CD14-positive monocyte (primary cell): ENCODE results near the gene TRIM44. TPM values are rescaled to one million over a fixed set of nuclear protein-coding genes. Genes with fewer than 3 reads are reported as not detected.

Source experiments
- DNase-seq, 3 donors: peaks; one replicate each; pipeline ENCODE4 v3.0.0-alpha.2; 2011 to 2022
- H2AFZ ChIP-seq: 2 replicates; pipeline ENCODE4 v1.6.0; 2012; ENCODE audit warnings: mild to moderate bottlenecking, low read depth, low read length, inconsistent platforms; ENCODE audit not compliant: insufficient read depth, poor library complexity, severe bottlenecking
- H3K27ac ChIP-seq, 2 donors: 1 replicate in 1 of 2; 2 replicates in 1 of 2; pipeline ENCODE4 v1.5.1; 2012 to 2013; ENCODE audit warnings: low read length in 2 of 2, control low read depth in 1 of 2, inconsistent platforms in 1 of 2, low read depth in 1 of 2, mild to moderate bottlenecking in 1 of 2
- H3K27me3 ChIP-seq, 2 donors: one replicate each; pipeline versions ENCODE4 v1.6.0 to v1.6.1; 2011 to 2013; ENCODE audit warnings: low read length in 2 of 2; ENCODE audit not compliant: control insufficient read depth in 2 of 2, insufficient read depth in 2 of 2
- H3K36me3 ChIP-seq, 2 donors: replicated peaks in 1 of 2; 1 replicate in 1 of 2; 2 replicates in 1 of 2; pipeline versions ENCODE4 v1.5.1 to v1.6.1; 2012 to 2013; ENCODE audit warnings: low read length in 2 of 2, control low read depth in 1 of 2, inconsistent platforms in 1 of 2, mild to moderate bottlenecking in 1 of 2; ENCODE audit not compliant: insufficient read depth in 2 of 2, control insufficient read depth in 1 of 2
- H3K4me1 ChIP-seq, 2 donors: 1 replicate in 1 of 2; 2 replicates in 1 of 2; pipeline versions ENCODE4 v1.5.1 to v1.6.1; 2012 to 2013; ENCODE audit warnings: low read length in 2 of 2, control low read depth in 1 of 2, inconsistent platforms in 1 of 2, mild to moderate bottlenecking in 1 of 2, moderate library complexity in 1 of 2; ENCODE audit not compliant: insufficient read depth in 2 of 2, control insufficient read depth in 1 of 2
- H3K4me2 ChIP-seq: replicated peaks from 2 replicates; pipeline ENCODE3; 2012; ENCODE audit warnings: low read length, moderate library complexity, mild to moderate bottlenecking; ENCODE audit not compliant: poor library complexity, severe bottlenecking; ENCODE audit errors: extremely low read depth
- H3K4me3 ChIP-seq, 3 experiments: fragments of 200-600 bp in 1 of 3; sonication (generic) in 1 of 3; replicated peaks in 1 of 3; 1 replicate in 2 of 3; 2 replicates in 1 of 3; pipeline ENCODE4 v1.5.1; 2011 to 2013; ENCODE audit warnings: low read length in 3 of 3, mild to moderate bottlenecking in 3 of 3, control low read depth in 2 of 3, low read depth in 2 of 3, inconsistent platforms in 1 of 3, moderate library complexity in 1 of 3
- H3K79me2 ChIP-seq: 2 replicates; pipeline ENCODE4 v1.6.0; 2012; ENCODE audit warnings: mild to moderate bottlenecking, control low read depth, inconsistent platforms, low read length, moderate library complexity; ENCODE audit not compliant: insufficient read depth
- H3K9ac ChIP-seq: 2 replicates; pipeline ENCODE4 v1.6.0; 2017; ENCODE audit warnings: low read length, mild to moderate bottlenecking; ENCODE audit not compliant: insufficient read depth, poor library complexity, severe bottlenecking
- H3K9me3 ChIP-seq, 2 donors: replicated peaks in 1 of 2; 1 replicate in 1 of 2; 2 replicates in 1 of 2; pipeline versions ENCODE4 v1.5.1 to v1.6.1; 2012 to 2013; ENCODE audit warnings: low read length in 2 of 2, control low read depth in 1 of 2; ENCODE audit not compliant: control insufficient read depth in 1 of 2, insufficient read depth in 1 of 2
- H4K20me1 ChIP-seq: 2 replicates; pipeline ENCODE4 v1.6.0; 2012; ENCODE audit warnings: mild to moderate bottlenecking, low read length, control low read depth, moderate library complexity; ENCODE audit not compliant: insufficient read depth
- H3K27ac Mint-ChIP-seq, 7 donors: one replicate each; pipeline ENCODE4 v1.8.0; 2020; ENCODE audit warnings: mild to moderate bottlenecking in 7 of 7, mixed read lengths in 7 of 7, moderate library complexity in 6 of 7, inconsistent platforms in 2 of 7
- H3K27me3 Mint-ChIP-seq, 3 donors: one replicate each; pipeline ENCODE4 v1.8.0; 2021 to 2022; ENCODE audit warnings: low read depth in 3 of 3, mild to moderate bottlenecking in 3 of 3, mixed read lengths in 3 of 3, moderate library complexity in 3 of 3, inconsistent platforms in 1 of 3
- H3K36me3 Mint-ChIP-seq, 2 donors: one replicate each; pipeline ENCODE4 v1.8.0; 2020; ENCODE audit warnings: mixed read lengths in 2 of 2, inconsistent platforms in 1 of 2, mild to moderate bottlenecking in 1 of 2
- H3K4me1 Mint-ChIP-seq: one replicate; pipeline ENCODE4 v1.8.0; 2020; ENCODE audit warnings: mild to moderate bottlenecking, mixed read lengths
- H3K4me3 Mint-ChIP-seq, 2 donors: one replicate each; pipeline ENCODE4 v1.8.0; 2020; ENCODE audit warnings: mild to moderate bottlenecking in 2 of 2, mixed read lengths in 2 of 2, moderate library complexity in 1 of 2
- H3K9me3 Mint-ChIP-seq, 7 donors: one replicate each; pipeline ENCODE4 v1.8.0; 2020 to 2022; ENCODE audit warnings: mixed read lengths in 7 of 7, mild to moderate bottlenecking in 6 of 7, moderate library complexity in 6 of 7, inconsistent platforms in 2 of 7
- WGBS: methylation state at CpG from one replicate; pipeline ENCODE4 v1.1.5; 2013; ENCODE audit warnings: missing lambda C conversion rate; ENCODE audit not compliant: insufficient coverage; 5-methylcytosine and 5-hydroxymethylcytosine counted together
- intact Hi-C, 2 donors: fragments of 100-400 bp; cut with micrococcal nuclease; formaldehyde crosslinking; loops; one replicate each; pipeline versions ENCODE4 v1.15.0 to v1.15.1; 2023
- polyA plus RNA-seq, 3 donors: library from polyadenylated mRNA; depleted of rRNA in 1 of 3; unstranded in 2 of 3; stranded (reverse) in 1 of 3; fragments of 300-500 nt in 2 of 3; fragments of >200 nt in 1 of 3; fragmentation: Illumina TruSeq in 2 of 3; gene quantifications; 1 replicate in 2 of 3; 2 replicates in 1 of 3; pipeline ENCODE4 v1.2.3, GENCODE V29; 2012 to 2021
- TF ChIP-seq, protein P1 (sequence below): fragments of 200-600 bp; IDR thresholded peaks from one replicate; pipeline ENCODE4 v1.8.0; 2022; ENCODE audit warnings: antibody characterized with exemption, mild to moderate bottlenecking

The TRIM44 gene
- polyA plus RNA-seq, 3 donors, result 25.3 to 47.1 (median 45.9) TPM

DNA sequence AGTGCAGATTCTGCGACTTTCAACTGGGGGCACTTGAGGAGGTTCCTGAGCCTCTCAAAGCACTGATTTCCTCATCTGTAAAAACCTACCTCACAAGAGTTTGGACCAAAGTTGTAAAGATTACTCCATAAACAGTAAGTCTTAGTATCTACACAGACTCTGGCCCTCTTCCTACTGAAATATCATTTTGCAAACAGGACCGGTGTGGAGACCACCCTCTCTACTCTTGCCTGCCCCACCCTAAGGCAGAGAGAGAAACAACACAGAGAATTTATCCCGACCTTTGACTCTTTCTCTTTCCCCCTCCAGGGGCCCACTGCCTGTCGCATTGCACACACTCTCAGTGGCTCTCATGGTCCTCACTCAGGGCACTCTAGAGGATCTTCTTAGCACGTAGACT lies 163.4 kb downstream of the TRIM44 start:
- H3K9me3 ChIP-seq, result no peaks in the 10 kb centered on the region
- H3K27me3 ChIP-seq, result no peaks in the 10 kb centered on the region
- no peaks in the 10 kb centered on the region for H3K9me3 Mint-ChIP-seq
- H3K36me3 ChIP-seq, result no peaks in the 10 kb centered on the region
- peaks cover 6 to 9% of the 10 kb centered on the region in 2 donors for H3K4me1 ChIP-seq
- no peak overlapping the region for H3K27ac ChIP-seq
- WGBS, result 87% methylated on average over 5 of the region's 5 CpGs
- peak overlapping the region in 1 of 7 donors; percentile 47 for H3K27ac Mint-ChIP-seq
- no peak for DNase-seq
- no peak overlapping the region for H3K9ac ChIP-seq
- H3K4me3 ChIP-seq, result no peak overlapping the region
- no peaks in the 10 kb centered on the region for H3K79me2 ChIP-seq
- H3K4me1 Mint-ChIP-seq, result peaks cover 10% of the 10 kb centered on the region
- no peaks in the 10 kb centered on the region for H4K20me1 ChIP-seq
- no peak overlapping the region for H3K4me2 ChIP-seq
- H3K4me3 Mint-ChIP-seq, result no peak overlapping the region
- H3K27me3 Mint-ChIP-seq, result peaks cover 0 to 6% (median 0%) of the 10 kb centered on the region in 3 donors
- H3K36me3 Mint-ChIP-seq, result no peaks in the 10 kb centered on the region
- intact Hi-C loops, result loop anchor here in 1 of 2 donors (10.0 kb wide), 1 partner anchor 211 kb away; the partner anchor contains the start of gene FJX1
- TF ChIP-seq, protein P1, sequence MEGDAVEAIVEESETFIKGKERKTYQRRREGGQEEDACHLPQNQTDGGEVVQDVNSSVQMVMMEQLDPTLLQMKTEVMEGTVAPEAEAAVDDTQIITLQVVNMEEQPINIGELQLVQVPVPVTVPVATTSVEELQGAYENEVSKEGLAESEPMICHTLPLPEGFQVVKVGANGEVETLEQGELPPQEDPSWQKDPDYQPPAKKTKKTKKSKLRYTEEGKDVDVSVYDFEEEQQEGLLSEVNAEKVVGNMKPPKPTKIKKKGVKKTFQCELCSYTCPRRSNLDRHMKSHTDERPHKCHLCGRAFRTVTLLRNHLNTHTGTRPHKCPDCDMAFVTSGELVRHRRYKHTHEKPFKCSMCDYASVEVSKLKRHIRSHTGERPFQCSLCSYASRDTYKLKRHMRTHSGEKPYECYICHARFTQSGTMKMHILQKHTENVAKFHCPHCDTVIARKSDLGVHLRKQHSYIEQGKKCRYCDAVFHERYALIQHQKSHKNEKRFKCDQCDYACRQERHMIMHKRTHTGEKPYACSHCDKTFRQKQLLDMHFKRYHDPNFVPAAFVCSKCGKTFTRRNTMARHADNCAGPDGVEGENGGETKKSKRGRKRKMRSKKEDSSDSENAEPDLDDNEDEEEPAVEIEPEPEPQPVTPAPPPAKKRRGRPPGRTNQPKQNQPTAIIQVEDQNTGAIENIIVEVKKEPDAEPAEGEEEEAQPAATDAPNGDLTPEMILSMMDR, result no peak
- H2AFZ ChIP-seq, result no peak overlapping the region

DNA sequence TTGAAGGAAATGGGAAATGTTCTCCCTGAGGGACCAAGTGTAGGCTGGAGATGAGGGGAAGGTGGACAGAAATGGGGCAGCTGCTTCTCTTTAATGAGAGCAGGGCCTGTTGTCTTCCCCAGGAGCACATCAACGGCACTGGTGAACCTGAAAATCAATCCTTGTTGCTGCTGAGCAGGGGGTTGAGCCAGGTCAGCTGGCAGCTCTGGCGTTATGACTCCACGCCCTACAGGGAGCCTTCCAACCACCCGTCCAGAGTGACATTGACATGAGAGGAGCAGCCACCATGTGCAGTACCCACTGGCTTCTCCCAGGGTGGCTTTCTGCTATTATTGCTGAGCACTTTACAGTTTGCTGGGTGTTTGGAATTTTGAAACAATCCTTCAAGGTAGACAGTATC lies 164.4 kb downstream of the TRIM44 start:
- no peaks in the 10 kb centered on the region for H3K79me2 ChIP-seq
- no peaks in the 10 kb centered on the region for H3K27me3 ChIP-seq
- H2AFZ ChIP-seq, result no peak overlapping the region
- H3K4me2 ChIP-seq, result no peak overlapping the region
- no peak overlapping the region for H3K4me3 ChIP-seq
- 72% methylated on average over 4 of the region's 4 CpGs for WGBS
- Mint-ChIP-seq H3K27ac (peak overlapping the region in 1 of 7 donors; percentile 15), H3K4me1 (peaks cover 2% of the 10 kb centered on the region), H3K9me3 (peaks cover 0 to 1% (median 0%) of the 10 kb centered on the region in 7 donors), H3K27me3 (peaks cover 0 to 6% (median 0%) of the 10 kb centered on the region in 3 donors), H3K4me3 (no peak overlapping the region), H3K36me3 (no peaks in the 10 kb centered on the region)
- H3K4me1 ChIP-seq, result peaks cover under 1 to 2% of the 10 kb centered on the region in 2 donors
- H3K9me3 ChIP-seq, result no peaks in the 10 kb centered on the region
- intact Hi-C loops, result loop anchor here in 1 of 2 donors (10.0 kb wide), 1 partner anchor 212 kb away; the partner anchor contains the start of gene FJX1
- H3K9ac ChIP-seq, result no peak overlapping the region
- no peak for DNase-seq
- TF ChIP-seq, protein P1, result no peak
- no peak overlapping the region for H3K27ac ChIP-seq
- no peaks in the 10 kb centered on the region for H4K20me1 ChIP-seq
- no peaks in the 10 kb centered on the region for H3K36me3 ChIP-seq
